GM19395 (cell line): Measurements from ENCODE around the gene RBM28.

ENCODE experiments used
- ATAC-seq: cut with Tn5 transposase; IDR thresholded peaks from one replicate; pipeline ENCODE4 v1.9.1; 2021; ENCODE audit warnings: mild to moderate bottlenecking, moderate library complexity; ENCODE audit not compliant: unreplicated experiment

The RBM28 gene

GRCh38 chr7:128373606-128374005 lies 29.9 kb upstream of the RBM28 start:
- ATAC-seq, result no peak

- ATAC-seq, result no peak
Measured at GRCh38 chr7:128370491-128370890, 26.8 kb upstream of the RBM28 start.

- ATAC-seq, result no peak
Measured at GRCh38 chr7:128366986-128367385, 23.3 kb upstream of the RBM28 start.

DNA sequence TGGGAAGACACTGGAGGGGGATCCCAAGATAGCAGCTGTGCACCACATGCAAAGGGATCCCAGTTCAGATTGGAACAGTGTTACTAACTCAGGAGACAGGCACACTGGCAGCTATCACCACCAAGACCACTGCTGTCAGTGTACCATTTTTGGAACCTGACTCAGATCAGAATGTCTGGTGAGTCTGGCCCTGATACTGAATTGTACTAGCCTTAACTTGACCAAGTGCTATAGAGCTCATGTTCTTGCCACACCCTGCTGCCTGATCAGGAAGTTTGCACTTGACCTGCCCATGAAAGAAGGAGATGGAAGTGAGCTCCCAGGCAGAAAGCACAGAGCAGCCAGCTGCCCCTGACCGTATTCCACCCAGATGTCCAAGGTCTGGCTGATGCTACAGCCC lies 22.6 kb upstream of the RBM28 start:
- no peak for ATAC-seq

DNA sequence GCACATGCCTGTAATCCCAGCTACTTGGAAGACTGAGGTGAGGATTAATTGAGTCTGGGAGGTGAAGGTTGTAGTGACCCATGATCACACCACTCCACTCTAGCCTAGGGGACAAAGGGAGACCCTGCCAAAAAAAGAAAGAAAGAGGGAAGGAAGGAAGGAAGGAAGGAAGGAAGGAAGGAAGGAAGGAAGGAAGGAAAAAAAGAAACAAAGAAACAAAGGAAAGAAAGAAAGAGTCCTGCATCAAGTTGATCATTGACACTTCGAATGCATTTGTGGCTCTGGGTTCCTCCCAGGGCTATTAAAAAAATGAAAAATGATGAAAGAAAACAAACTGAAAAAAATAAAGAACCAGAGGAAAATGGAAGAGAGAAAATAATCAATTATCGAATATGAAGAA lies 21.7 kb upstream of the RBM28 start:
- no peak for ATAC-seq

GRCh38 chr7:128364166-128364870 lies 20.6 kb upstream of the RBM28 start:
- no peak for ATAC-seq

DNA sequence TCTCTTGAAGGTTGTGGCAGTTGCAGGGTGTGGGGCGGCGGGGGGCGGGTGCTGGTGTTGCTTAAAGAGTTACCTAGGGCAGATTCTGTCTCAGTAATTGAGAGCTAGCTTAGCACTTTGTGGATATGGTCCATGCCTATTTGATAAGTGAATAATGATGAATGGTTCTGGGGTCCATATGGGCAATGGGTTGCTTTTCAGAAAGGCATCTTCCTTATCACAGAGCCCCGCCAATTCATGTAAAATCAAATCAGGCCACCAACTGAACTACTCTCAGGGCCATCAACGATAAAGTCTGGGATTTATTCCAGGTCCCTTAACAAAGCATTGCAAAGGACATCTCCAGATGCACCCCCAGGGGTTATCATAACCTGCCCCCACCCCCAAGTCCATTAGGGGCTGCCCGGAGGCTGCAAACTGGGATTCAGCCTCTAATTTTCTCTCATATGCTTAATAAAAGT lies 19.6 kb upstream of the RBM28 start:
- no peak for ATAC-seq

DNA sequence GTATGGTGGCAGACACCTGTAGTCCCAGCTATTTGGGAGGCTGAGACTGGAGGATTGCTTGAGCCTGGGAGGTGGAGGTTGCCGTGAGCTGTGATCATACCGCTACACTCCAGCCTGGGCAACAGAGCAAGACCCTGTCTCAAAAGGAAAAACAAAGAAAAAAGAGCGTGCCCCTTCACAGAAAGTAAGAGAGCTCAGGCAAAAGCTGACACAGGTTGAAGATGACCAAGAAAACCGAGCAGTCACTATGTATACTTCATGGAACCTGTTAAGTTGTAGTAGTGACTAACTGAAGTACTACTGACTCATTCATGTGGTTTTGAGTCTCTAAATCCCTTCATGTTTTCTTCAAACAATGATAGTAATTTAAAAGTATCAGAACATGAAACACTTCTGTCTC lies 19.0 kb upstream of the RBM28 start:
- ATAC-seq, result no peak

DNA sequence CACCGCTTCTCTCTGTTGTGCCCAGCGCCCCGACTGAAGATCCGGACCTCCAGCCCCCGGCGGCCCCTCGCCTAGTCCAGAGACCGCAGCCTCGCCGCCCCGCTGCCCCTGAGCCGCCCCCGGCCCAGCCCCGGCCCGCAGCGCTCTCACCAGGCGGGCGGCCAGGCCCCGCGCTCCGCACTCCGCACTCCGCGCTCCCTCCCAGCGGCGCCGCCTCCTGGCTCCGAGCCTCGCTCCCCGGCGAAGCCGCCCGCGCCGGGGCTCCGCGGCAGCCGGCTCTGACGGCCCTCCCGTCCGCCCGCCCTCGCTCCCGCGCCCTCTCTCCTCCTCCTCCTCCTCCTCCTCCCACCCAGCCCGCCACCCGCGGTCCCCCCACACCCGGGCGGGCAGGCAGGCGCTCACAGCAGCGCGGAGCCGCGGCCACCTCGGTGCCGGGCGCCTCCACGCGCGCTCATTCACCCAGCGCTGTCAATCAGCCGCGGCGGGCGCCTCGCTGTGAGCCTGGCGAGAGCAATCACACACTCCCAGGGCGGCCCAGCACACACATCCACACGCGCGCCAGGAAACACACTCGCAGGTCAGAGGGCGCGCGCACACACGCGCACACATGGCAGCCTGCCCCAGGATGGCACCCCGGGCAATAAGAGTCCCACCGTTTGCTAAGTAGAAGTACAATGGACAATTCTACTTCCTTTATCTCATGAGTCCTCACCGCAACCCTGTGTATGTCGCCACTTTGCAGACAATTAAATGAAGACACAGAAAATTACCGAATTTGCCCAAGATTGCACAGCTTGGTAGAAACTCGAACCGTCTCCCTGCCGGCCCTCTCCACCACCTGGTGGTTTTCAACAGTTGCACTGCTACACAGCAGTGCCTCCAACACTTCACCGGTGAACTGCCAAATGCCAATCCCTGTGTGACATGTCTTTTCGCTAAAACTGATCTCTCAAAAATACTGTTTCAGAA lies 18.0 kb upstream of the RBM28 start, which contains the start of gene PRRT4:
PRRT4 (minus strand) TSS at position 280 of the 969 bp plus-strand sequence.
- no peak for ATAC-seq

DNA sequence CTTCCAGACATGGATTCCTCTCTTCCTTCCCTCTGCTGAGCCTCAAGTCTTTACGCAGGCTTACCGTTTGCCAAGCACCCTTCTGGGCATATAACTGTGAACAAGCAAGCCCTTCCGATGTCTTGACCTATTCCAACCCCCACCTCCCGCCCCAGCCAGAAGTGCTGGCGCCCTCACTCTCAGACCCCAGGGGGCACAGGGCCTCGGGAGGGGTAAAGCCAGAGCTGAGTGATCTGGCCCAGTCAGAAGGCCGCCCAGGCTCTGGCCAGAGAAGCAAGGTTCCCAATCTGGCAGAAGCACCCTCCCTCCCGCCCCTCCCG lies 16.6 kb upstream of the RBM28 start:
- ATAC-seq, result no peak

DNA sequence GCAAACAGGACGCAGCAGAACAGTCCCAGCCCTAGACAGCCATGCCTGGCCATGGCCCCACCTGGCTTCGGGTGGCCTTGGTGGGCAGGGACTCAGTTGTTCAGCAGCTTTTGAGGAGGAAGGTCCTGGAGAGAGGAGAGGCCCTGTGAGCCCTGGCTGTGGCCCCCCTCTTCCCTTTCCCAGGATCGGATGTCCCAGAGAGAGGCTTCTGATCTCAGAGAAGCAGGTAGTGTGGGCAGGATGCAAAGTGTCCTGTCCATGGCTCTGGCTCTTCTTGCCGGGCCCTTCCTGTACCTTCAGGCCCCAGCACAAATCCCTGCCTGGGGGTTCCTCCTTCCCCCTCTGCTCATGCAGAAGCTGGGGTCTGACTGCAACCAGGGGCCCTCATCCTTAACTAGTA lies 16.2 kb upstream of the RBM28 start:
- ATAC-seq, result no peak

- no peak for ATAC-seq
Measured at GRCh38 chr7:128359336-128359735, 15.6 kb upstream of the RBM28 start.

- ATAC-seq, result no peak
Measured at GRCh38 chr7:128358233-128358632, 14.5 kb upstream of the RBM28 start.

GRCh38 chr7:128357217-128357613 lies 13.5 kb upstream of the RBM28 start:
- no peak for ATAC-seq

- ATAC-seq, result no peak
Measured at GRCh38 chr7:128356546-128357216, 13.0 kb upstream of the RBM28 start.

- ATAC-seq, result no peak
Measured at GRCh38 chr7:128353610-128354009, 9.9 kb upstream of the RBM28 start.

DNA sequence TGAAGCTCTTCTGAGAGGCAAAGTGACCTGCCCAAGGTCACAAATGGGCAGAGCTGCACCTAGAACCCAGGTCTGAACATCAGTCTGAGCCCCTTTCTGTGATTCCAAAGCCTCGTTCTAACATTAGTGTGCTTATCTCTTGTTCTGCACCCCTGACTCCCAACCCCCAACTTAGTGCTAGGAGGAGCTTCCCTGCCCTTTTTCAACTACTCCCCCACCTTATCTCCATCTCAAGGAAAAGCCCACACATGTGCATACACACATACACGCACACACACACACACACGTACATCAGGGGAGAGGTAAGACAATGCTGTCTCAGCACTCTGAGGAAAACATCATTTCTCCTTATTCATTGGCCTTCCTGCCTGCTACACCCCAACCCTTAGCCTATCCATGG lies 9.5 kb upstream of the RBM28 start:
- no peak for ATAC-seq

- ATAC-seq, result no peak
Measured at GRCh38 chr7:128352636-128353035, 8.9 kb upstream of the RBM28 start.

DNA sequence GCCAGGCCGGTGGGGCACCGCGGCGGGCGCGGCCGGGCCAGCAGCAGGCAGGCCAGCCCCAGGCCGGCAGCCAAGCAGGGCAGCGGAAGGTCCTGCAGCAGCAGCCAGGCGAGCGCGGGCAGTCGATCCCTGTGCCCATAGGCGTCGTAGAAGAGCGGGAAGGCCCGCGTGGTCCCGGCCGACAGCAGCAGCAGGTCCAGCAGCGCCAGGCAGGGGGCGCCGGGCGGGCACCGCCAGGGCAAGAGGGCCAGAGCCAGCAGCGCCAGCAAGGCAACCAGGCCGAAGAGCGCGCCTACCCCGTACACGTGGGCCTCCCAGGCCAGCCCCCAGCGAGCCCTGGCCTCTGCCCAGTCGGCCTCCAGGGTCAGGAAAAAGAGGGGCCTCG lies 8.4 kb upstream of the RBM28 start:
- ATAC-seq, result no peak

- no peak for ATAC-seq
Measured at GRCh38 chr7:128351296-128352152, 7.8 kb upstream of the RBM28 start.
